SW 1271 (cell line): ENCODE results near the gene FNDC3A.
"Not testable (repeated sequence)": the region's sequence is repeated elsewhere in the genome, so short reads cannot be mapped to it uniquely, and the experiment has no call there.

ENCODE experiments used
- DNase-seq, 2 experiments: peaks; one replicate each; lab custom pipeline; 2025; lab: John Stamatoyannopoulos, UW

Gene FNDC3A

GRCh38 chr13:49030213-49030612 is 54.5 kb downstream of the FNDC3A start:
- no peak for DNase-seq

DNA sequence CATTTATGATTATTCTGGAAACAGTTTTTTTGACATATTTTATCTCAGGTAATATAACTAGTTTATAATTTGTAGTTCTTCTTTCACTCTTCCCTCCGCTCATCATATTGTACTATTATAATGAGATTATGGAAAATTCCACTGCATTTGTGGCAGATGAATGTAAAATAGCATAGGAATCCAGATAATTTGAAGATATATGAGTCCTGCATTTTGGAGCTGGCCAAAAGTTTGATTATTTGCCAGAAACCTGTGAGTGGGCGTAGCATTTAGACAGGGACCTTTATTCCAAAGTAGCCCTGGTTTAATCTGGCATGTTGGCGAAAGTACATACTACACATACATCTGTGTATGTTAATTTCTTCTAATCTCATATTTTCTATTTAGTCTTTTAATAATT is 65.2 kb downstream of the FNDC3A start:
- DNase-seq: no peak

DNA sequence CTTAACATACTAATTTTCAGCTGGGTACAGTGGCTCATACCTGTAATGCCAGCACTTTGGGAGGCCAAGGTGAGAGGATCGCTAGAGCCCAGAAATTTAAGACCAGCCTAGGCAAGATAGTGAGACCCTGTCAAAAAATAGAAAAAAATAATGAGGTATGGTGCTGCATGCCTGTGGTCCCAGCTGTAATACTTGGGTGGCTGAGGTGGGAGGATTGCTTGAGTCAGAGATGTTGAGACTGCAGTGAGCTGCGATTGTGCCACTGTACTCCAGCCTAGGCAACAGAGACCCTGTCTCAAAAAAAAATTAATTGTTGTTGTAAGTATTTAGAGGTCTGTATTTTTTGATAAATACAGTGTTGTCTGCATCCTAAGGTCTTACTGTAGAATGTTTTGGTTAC is 66.8 kb downstream of the FNDC3A start:
- DNase-seq: no peak

GRCh38 chr13:49044008-49044407 is 68.3 kb downstream of the FNDC3A start:
- DNase-seq: no peak

DNA sequence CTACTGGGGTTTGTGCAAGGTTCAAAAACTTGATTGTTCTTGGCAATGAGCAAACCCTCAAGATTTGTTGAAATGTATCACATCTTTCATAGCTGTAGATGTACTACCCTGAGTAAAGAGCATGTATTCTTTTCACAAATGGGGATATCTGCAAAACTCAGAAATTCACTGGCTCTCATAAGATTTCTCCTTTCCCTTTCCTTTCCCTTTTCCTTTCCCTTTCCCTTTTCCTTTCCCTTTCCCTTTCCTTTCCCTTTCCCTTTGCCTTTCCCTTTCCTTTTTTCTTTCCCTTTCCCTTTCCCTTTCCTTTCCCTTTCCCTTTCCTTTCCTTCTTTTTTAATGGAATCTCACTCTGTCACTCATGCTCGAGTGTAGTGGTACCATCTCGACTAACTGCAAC is 69.1 kb downstream of the FNDC3A start:
- DNase-seq: no peak

GRCh38 chr13:49046002-49046401 is 70.3 kb downstream of the FNDC3A start:
- no peak for DNase-seq

- DNase-seq: no peak
Measured at GRCh38 chr13:49046519-49046918, 70.8 kb downstream of the FNDC3A start.

GRCh38 chr13:49052813-49053212 is 77.1 kb downstream of the FNDC3A start:
- no peak for DNase-seq

DNA sequence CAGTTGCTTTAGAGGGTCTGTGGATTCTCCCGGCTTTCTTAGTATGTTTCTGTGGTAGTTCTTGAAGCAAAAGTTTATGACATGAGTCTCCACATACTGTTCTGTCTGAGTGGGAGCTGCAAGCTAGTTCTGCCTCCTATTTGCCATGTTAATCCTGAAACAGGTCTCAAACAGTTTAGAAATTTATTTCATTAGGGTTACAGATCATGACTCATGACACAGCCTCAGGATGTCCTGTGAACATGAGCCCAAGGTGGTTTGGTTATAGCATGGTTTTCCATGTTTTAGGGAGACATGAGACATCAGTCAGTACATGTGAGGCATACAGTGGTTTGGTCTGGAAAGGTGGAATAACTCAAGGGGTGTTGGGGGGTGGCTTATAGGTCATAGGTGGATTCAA is 77.5 kb downstream of the FNDC3A start:
- DNase-seq: no peak

GRCh38 chr13:49053906-49054305 is 78.2 kb downstream of the FNDC3A start:
- DNase-seq: no peak

GRCh38 chr13:49055021-49055420 is 79.3 kb downstream of the FNDC3A start:
- DNase-seq: no peak

GRCh38 chr13:49057176-49057575 is 81.5 kb downstream of the FNDC3A start:
- no peak for DNase-seq

- no peak for DNase-seq
Measured at GRCh38 chr13:49058761-49059160, 83.0 kb downstream of the FNDC3A start.

DNA sequence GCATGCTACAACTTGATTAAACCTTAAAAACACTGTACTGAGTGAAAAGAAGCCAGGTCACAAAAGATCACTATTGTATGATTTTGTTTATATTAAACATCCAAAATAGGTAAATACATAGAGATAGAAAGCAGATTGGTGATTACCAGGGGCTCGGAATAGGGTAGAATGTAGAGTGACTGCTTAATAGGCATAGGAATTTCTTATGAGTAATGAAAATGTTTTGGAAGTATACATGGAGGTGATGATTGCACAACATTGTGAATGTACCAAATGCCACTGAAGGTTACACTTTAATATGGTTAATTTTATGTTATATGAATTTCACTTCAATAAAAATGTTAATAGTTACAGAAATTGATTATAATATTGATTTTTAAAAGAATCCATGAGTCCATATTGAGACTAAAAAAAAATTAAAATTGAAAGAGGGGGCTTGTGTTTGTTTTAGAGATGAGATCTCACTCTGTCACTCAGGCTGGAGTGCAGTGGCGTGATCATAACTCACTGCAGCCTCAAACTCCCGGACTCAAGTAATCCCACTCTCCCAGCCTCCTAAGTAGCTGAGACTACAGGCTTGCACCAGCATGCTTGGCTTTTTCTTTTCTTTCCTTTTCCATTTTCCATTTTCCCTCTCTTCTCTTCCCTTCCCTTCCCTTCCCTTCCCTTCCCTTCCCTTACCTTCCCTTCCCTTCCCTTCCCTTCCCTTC is 85.1 kb downstream of the FNDC3A start:
- no peak for DNase-seq

GRCh38 chr13:49061388-49061752 is 85.7 kb downstream of the FNDC3A start:
- DNase-seq: not testable (repeated sequence)

DNA sequence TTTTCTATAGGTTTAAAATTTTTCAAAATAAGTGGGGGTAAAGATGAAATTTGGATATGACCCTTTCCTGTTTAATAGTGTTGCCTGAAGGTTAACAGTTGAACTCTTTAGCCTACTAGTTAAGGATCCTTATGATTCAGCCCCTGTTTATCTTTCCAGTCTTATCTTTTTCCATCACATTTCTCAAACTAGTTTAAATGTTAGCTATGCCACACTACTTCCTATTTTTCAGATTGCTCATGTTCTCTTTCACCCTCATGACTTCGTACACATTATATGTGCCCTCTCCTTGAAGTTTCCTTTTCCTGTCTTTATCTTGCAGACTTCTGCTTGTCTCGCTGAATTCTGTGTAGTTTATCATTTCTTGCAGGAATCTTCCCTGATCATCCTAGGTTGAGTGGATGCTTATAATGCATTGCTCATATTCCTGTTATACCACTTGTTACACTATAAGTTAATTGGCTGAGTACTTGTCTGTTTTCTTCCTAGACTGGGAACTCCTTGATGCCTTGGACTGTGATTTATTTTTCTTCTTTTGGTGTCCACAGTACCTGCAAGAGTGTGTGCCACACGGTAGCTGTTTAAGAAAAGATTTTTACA is 86.7 kb downstream of the FNDC3A start:
- DNase-seq: no peak

DNA sequence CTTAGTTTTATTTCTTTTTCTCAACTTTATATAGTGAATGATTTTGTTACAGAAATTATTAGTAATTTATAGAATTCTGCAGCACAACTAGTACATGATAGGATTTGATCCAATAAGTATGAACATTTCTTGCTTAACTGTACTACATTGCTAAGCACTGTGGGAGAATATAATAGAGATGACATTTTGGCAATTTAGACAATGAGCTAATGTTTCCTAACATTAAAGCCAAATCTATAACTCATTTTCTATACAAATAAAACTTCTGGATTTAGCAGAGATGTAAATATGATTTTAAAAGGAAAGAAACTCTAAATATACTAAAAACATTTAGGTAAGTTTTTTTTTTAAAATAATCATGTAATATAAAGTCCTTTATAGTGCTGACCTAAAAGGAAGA is 87.3 kb downstream of the FNDC3A start:
- DNase-seq: no peak

DNA sequence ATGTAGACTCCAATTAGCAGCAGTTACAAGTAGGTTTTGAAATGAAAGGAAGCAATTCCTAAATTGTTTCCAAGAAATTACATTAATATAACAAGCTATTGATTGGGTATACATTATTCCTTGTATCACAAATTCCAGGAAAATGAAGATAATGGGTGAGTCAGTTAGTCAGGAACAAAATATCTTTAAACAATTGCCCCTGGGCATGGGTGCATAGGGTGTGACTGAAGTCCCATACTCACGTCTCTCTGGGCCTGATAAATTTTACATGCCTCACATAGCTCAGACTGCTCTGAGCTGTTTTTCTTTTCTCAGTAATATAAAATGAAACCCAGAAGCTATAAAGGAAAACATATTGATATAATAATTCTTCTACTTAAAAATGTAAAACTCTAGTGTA is 87.8 kb downstream of the FNDC3A start:
- DNase-seq: no peak

GRCh38 chr13:49064476-49064875 is 88.8 kb downstream of the FNDC3A start:
- DNase-seq: no peak

DNA sequence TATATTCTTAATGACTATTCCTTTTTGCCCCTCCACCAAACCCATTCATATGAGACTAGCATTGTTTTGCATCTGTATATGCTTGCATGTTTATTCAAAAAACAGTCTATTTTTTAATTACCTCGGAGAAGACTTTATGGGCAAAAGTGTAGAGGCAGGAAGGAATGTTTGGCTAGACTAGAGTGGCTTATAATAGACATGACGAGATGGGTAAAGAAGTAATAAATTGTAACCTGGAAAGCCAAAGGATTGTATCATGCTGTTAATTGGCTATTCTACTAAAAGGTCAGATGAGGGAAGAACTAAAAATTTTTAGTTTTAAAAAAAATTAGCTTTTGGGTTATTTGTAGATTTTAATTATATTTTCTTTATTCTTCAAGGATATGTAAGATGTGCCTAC is 91.1 kb downstream of the FNDC3A start:
- DNase-seq: no peak

DNA sequence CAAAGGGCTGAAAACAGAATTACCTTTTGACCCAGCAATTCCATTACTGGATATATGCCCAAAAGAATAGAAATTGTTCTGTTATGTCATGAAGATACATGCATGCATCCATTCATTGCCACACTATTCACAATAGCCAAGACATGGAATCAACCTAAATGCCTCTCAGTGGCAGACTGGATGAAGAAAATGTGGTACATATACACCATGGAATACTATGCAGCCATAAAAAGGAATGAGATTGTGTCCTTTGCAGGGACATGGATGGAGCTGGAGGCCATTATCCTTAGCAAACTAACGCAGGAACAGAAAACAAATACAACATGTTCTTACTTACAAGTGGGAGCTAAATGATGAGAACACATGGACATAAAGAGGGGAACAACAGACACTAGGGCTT is 92.8 kb downstream of the FNDC3A start:
- DNase-seq: not testable (repeated sequence)

- not testable (repeated sequence) for DNase-seq
Measured at GRCh38 chr13:49070021-49070420, 94.3 kb downstream of the FNDC3A start.

DNA sequence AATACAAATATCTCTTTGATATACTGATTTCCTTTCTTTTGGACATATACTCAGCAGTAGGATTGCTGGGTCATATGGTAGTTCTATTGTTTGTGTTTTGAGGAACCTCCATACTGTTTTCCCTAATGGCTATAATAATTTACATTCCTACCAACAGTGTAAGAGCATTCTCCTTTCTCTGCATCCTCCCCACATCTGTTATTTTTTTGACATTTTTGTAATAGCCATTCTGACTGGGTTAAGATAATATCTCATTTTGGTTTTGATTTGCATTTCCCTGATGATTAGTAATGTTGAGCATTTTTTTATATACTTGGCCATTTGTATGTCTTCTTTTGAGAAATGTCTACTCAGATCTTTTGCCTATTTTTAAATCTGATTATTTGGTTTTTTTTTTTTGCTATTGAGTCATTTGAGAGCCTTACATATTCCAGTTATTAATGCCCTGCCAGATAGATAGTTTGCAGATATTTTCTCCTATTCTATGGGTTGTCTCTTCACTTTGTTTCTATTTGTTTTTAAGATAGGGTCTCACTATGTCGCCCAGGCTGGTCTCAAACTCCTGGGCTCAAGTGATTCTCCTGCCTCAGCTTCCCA is 95.7 kb downstream of the FNDC3A start:
- DNase-seq: no peak
